ENCODE data around the gene ZNF777. TPM values are rescaled to one million over a fixed set of nuclear protein-coding genes. Genes with fewer than 3 reads are reported as not detected.

The ZNF777 gene
- total RNA-seq, 2 experiments from 2014 or later: 14.5 to 14.8 TPM

DNA sequence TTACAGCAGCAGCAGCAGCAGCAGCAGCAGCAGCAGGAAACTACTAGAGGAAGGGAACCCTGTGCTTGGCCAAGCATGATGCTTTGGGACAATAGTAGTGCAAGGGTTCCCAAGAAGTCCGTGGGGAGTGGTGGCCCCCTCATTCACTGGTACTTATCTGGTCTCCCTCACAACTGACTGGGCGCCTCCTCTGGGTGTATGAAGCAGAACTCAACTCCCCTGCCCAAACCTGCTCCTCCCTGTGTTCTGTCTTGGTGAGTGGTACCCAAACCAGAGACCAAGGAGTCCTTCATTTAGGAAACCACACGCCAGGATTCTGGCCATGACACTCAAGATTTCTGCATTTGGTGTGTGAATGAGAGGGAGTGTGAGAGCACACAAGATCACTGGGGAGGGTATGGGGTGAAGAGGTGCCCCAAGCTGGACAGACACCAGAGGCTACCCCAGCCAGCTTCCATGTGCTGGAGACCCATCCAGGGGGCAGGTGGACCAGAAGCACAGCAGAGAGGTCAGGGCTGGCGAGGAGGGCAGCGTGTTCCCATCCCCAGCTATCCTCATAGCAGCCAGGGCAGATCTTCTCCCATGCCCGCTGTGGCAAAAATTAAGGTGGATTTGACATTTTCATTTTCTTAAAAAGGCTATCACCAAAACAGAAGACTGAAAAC is 10.6 kb upstream of the ZNF777 start:
- intact Hi-C loops (cut with DNase I, micrococcal nuclease): no loop called here
- POLR2A ChIA-PET: no interaction called here
- no peak overlapping the region for H3K4me3 Mint-ChIP-seq
- H3K36me3 Mint-ChIP-seq (ENCODE audit: low read depth): peaks cover 51% of the 10 kb centered on the region
- TF ChIP-seq, protein P1, sequence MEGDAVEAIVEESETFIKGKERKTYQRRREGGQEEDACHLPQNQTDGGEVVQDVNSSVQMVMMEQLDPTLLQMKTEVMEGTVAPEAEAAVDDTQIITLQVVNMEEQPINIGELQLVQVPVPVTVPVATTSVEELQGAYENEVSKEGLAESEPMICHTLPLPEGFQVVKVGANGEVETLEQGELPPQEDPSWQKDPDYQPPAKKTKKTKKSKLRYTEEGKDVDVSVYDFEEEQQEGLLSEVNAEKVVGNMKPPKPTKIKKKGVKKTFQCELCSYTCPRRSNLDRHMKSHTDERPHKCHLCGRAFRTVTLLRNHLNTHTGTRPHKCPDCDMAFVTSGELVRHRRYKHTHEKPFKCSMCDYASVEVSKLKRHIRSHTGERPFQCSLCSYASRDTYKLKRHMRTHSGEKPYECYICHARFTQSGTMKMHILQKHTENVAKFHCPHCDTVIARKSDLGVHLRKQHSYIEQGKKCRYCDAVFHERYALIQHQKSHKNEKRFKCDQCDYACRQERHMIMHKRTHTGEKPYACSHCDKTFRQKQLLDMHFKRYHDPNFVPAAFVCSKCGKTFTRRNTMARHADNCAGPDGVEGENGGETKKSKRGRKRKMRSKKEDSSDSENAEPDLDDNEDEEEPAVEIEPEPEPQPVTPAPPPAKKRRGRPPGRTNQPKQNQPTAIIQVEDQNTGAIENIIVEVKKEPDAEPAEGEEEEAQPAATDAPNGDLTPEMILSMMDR (IDR thresholded peaks at IDR 0.05): no peak
- no peaks in the 10 kb centered on the region for H3K9me3 ChIP-seq (ENCODE audit: control insufficient read depth in 1 of 2, insufficient read depth in 1 of 2, low read length in 2 of 2)
- no peak overlapping the region for H3K27ac ChIP-seq (ENCODE audit: low read depth in 1 of 2, low read length in 2 of 2)
- H3K27me3 ChIP-seq (ENCODE audit: control insufficient read depth in 1 of 2, insufficient read depth in 2 of 2, low read length in 2 of 2): no peaks in the 10 kb centered on the region
- CTCF ChIA-PET: no interaction called here
- DNase-seq (no peak), ATAC-seq (ENCODE audit: poor library complexity) (no peak)
- peaks cover 2% of the 10 kb centered on the region for H3K9me3 Mint-ChIP-seq
- no peaks in the 10 kb centered on the region for H3K4me1 Mint-ChIP-seq (ENCODE audit: low read depth)
- peaks cover 34% of the 10 kb centered on the region for H3K36me3 ChIP-seq (ENCODE audit: insufficient read depth, low read length)
- H3K27ac Mint-ChIP-seq: no peak overlapping the region
- H3K4me1 ChIP-seq (ENCODE audit: insufficient read depth, low read length): no peaks in the 10 kb centered on the region
- H3K27me3 Mint-ChIP-seq: peaks cover 3% of the 10 kb centered on the region
- H3K4me3 ChIP-seq (ENCODE audit: low read length): no peak overlapping the region

DNA sequence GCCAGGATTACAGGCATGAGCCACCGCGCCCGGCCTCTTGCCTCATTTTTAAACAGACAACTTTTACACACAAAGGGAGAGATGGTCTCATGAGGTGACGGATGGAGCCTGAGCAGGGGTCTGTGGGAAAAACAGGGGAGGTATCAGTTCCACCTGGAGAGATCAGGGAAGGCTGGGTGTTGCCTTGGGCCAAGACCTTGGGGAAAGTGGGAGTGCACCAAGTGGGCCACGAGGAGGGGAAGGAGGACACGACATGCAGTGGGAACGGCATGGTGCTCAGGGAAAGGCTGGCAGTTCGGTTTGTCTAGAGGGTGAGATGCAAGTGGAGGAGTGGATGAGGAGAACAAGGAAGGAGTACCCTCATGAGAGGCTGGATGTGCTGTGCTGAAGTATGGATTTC is 8.9 kb upstream of the ZNF777 start:
- Histone ChIP-seq H3K27me3 (ENCODE audit: control insufficient read depth in 1 of 2, insufficient read depth in 2 of 2, low read length in 2 of 2) (peaks cover 0 to 5% of the 10 kb centered on the region in 2 experiments), H3K27ac (ENCODE audit: low read depth in 1 of 2, low read length in 2 of 2) (no peak overlapping the region), H3K4me1 (ENCODE audit: insufficient read depth, low read length) (no peaks in the 10 kb centered on the region), H3K9me3 (ENCODE audit: control insufficient read depth in 1 of 2, insufficient read depth in 1 of 2, low read length in 2 of 2) (no peaks in the 10 kb centered on the region), H3K36me3 (ENCODE audit: insufficient read depth, low read length) (peaks cover 21% of the 10 kb centered on the region), H3K4me3 (ENCODE audit: low read length) (no peak overlapping the region)
- CTCF ChIA-PET: no interaction called here
- H3K4me3 Mint-ChIP-seq: no peak overlapping the region
- TF ChIP-seq, protein P1 (IDR thresholded peaks at IDR 0.05): no peak
- peaks cover 2% of the 10 kb centered on the region for H3K9me3 Mint-ChIP-seq
- H3K36me3 Mint-ChIP-seq (ENCODE audit: low read depth): peaks cover 42% of the 10 kb centered on the region
- no peaks in the 10 kb centered on the region for H3K4me1 Mint-ChIP-seq (ENCODE audit: low read depth)
- peaks cover 18% of the 10 kb centered on the region for H3K27me3 Mint-ChIP-seq
- DNase-seq: no peak
- POLR2A ChIA-PET: interaction anchor here (1.1 kb wide), 1 partner anchor 9 kb away, joined by 3 read pairs; the partner anchor contains the start of gene ZNF777
- no peak for ATAC-seq (ENCODE audit: poor library complexity)
- no peak overlapping the region for H3K27ac Mint-ChIP-seq
- intact Hi-C loops (cut with DNase I, micrococcal nuclease): no loop called here

DNA sequence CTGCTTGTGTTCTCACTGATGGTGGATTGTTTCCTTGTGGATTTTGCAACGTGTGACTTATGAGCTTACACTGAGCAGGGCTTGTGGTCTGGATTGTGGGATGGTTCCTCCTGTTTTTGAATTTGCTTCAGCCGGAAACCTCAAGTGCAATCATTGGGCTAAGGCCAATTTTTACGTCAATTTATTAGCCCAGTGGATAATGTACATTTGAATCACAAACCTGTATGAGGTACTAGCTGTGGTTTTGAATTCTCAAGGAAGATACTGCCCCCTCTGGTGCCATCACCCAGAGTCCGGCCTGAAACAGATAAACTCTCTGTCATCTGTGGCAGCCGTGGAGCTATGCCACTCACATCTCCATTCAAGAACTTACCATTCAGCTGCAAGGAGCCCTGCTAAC is 7.3 kb upstream of the ZNF777 start:
- intact Hi-C loops (cut with DNase I, micrococcal nuclease): no loop called here
- peaks cover 29% of the 10 kb centered on the region for H3K36me3 Mint-ChIP-seq (ENCODE audit: low read depth)
- H3K27me3 Mint-ChIP-seq: peaks cover 25% of the 10 kb centered on the region
- TF ChIP-seq, protein P1 (IDR thresholded peaks at IDR 0.05): no peak
- H3K4me3 Mint-ChIP-seq: no peak overlapping the region
- Histone ChIP-seq H3K27ac (ENCODE audit: low read depth in 1 of 2, low read length in 2 of 2) (no peak overlapping the region), H3K4me3 (ENCODE audit: low read length) (no peak overlapping the region), H3K27me3 (ENCODE audit: control insufficient read depth in 1 of 2, insufficient read depth in 2 of 2, low read length in 2 of 2) (peaks cover 0 to 5% of the 10 kb centered on the region in 2 experiments), H3K4me1 (ENCODE audit: insufficient read depth, low read length) (no peaks in the 10 kb centered on the region), H3K36me3 (ENCODE audit: insufficient read depth, low read length) (peaks cover 8% of the 10 kb centered on the region), H3K9me3 (ENCODE audit: control insufficient read depth in 1 of 2, insufficient read depth in 1 of 2, low read length in 2 of 2) (no peaks in the 10 kb centered on the region)
- H3K27ac Mint-ChIP-seq: no peak overlapping the region
- peaks cover 2% of the 10 kb centered on the region for H3K9me3 Mint-ChIP-seq
- H3K4me1 Mint-ChIP-seq (ENCODE audit: low read depth): no peaks in the 10 kb centered on the region
- no peak for ATAC-seq (ENCODE audit: poor library complexity)
- POLR2A ChIA-PET: no interaction called here
- DNase-seq: no peak
- CTCF ChIA-PET: interaction anchor here (0.9 kb wide), 1 partner anchor 15 kb away, joined by 3 read pairs; no protein-coding TSS in a partner anchor

All from CD4-positive, alpha-beta T cell (primary cell).